ENCODE results near the gene NRF1. TPM values are rescaled to one million over a fixed set of nuclear protein-coding genes. Genes with fewer than 3 reads are reported as not detected.

Gene NRF1
- total RNA-seq, 2 donors from 2014 or later: 15.3 to 22.5 TPM

DNA sequence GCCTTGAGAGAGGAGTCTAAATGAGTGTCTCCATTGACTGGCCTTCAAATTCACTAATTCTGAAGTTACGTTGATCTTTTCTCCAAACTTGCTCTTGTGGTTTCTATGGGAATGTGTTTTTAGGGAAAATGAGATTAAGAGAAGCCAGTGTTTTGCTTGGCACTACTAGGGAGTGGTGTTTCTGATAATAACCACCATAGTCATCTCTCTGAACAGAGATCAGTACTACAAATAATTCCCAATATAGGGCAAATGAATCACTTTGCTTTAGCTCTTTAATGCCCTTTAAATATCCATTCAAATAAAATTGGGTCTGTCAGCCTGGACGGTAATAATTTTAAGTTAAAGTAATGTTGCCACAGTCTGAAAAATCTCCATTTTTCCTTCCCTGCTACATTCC is 90.8 kb downstream of the NRF1 start:
- no peak for ATAC-seq (replicated peaks)

DNA sequence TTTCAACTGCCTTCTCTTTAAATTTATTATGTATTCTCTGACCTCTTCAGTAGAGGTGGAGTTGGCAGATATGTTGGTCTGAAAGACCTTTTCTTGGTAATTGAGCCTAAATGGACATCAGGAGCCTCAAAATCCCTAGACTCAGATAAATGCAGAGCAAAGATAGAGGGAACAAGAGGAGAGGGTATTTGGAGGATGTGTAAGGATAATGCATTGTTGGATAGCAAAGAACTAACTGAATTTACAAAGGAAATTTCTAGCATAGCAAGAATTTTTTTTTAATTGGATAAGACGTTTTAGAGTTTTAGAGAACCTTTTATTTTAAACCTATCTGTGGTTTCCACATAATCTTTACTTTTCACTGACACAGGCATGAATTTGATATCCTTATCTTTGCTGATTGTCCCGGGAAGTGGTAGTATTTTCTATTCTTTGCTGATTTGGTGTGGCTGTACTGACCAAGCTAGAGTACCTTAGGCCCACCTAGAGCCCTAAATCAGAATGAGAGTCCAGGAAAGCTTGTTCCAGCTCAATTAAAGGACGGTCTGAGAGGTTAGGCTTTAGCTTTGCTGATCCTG is 91.3 kb downstream of the NRF1 start:
- Mint-ChIP-seq H3K4me1 (peaks cover 13% of the 10 kb centered on the region), H3K27me3 (no peaks in the 10 kb centered on the region), H3K36me3 (ENCODE audit: low read depth) (peaks cover 33% of the 10 kb centered on the region), H3K9me3 (no peaks in the 10 kb centered on the region), H3K4me3 (no peak overlapping the region), H3K27ac (peak overlapping the region; percentile 5)
- no peak for ATAC-seq (replicated peaks)

More for the DNA sequence above, 90.8 kb downstream of the NRF1 start:
- Mint-ChIP-seq H3K4me1 (peaks cover 13% of the 10 kb centered on the region), H3K36me3 (ENCODE audit: low read depth) (peaks cover 35% of the 10 kb centered on the region), H3K9me3 (no peaks in the 10 kb centered on the region), H3K4me3 (no peak overlapping the region), H3K27me3 (no peaks in the 10 kb centered on the region), H3K27ac (peak overlapping the region; percentile 5)

DNA sequence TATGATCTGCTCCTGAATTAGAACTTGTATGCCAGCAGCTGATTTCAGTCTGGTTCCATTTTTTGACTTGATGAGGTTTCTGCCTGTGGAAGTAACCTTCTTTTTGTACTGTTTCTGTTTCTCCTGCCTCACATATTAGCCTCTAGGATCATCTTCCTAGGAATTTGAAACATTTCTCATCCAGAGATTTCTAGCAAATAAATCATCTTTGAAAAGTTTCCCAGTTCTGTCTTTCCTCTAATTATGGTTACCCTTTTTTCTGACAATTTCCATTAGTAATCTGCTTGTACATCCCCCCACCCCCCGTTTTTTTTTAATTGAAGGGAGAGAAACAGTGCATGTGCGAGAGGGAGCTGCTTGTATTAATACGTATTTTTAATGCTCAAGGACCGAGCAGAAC is 92.2 kb downstream of the NRF1 start:
- H3K9me3 Mint-ChIP-seq: no peaks in the 10 kb centered on the region
- peaks cover 33% of the 10 kb centered on the region for H3K36me3 Mint-ChIP-seq (ENCODE audit: low read depth)
- ATAC-seq (replicated peaks): no peak
- no peak overlapping the region for H3K27ac Mint-ChIP-seq
- H3K4me1 Mint-ChIP-seq: peaks cover 13% of the 10 kb centered on the region
- H3K27me3 Mint-ChIP-seq: no peaks in the 10 kb centered on the region
- H3K4me3 Mint-ChIP-seq: no peak overlapping the region

DNA sequence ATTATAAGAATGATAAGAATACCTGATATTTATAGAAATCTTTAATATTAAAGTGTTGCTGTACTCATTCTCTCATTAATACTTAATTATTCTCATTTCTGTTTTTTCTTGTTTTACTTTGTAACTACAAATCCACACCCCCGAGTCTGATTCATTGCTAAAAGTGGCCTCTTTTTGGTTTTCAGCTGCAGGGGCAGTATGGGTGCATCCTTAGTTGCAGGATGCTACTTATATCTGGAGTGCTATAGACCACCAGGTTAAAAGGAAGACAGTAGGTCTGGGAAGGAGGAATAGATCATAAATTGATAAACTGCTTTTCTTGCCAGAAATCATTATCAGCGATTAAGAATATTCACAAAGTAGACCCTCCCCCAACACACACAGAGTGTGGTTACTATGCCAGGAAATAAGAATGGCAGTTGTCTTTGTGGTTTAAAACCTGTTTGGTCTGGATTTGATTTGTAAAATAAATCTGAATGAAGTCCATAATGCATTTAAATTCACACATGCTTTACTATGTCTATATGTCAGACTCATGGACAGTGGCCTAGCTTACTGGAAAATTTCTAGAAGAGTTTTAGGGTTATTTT is 96.5 kb downstream of the NRF1 start:
- H3K4me3 Mint-ChIP-seq: no peak overlapping the region
- no peak for ATAC-seq (replicated peaks)
- H3K27ac Mint-ChIP-seq: no peak overlapping the region
- H3K4me1 Mint-ChIP-seq: peaks cover 13% of the 10 kb centered on the region
- H3K36me3 Mint-ChIP-seq (ENCODE audit: low read depth): peaks cover 63% of the 10 kb centered on the region
- no peaks in the 10 kb centered on the region for H3K9me3 Mint-ChIP-seq
- no peaks in the 10 kb centered on the region for H3K27me3 Mint-ChIP-seq

DNA sequence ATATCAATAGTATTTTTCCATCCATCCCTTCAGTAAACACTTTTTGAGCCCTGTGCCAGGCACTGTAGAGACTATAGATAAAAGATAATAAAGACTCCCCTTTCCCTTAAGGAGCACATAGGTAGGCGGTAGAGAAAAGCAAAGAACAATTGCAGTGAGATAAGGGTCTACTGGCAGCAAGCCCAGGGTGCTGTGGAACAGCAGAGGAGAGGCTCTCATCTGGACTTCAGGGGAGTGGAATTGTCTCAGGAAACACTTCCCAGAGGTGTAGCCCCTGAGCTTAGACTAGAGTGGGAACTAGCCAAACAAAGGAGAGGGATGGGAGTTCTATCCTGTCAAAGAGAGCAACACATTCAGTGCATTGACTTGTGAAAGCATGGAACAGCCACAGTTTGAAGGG is 102.0 kb downstream of the NRF1 start:
- Mint-ChIP-seq H3K27me3 (no peaks in the 10 kb centered on the region), H3K36me3 (ENCODE audit: low read depth) (peaks cover 98% of the 10 kb centered on the region), H3K4me1 (no peaks in the 10 kb centered on the region), H3K27ac (no peak overlapping the region), H3K4me3 (no peak overlapping the region), H3K9me3 (no peaks in the 10 kb centered on the region)
- ATAC-seq (replicated peaks): no peak

DNA sequence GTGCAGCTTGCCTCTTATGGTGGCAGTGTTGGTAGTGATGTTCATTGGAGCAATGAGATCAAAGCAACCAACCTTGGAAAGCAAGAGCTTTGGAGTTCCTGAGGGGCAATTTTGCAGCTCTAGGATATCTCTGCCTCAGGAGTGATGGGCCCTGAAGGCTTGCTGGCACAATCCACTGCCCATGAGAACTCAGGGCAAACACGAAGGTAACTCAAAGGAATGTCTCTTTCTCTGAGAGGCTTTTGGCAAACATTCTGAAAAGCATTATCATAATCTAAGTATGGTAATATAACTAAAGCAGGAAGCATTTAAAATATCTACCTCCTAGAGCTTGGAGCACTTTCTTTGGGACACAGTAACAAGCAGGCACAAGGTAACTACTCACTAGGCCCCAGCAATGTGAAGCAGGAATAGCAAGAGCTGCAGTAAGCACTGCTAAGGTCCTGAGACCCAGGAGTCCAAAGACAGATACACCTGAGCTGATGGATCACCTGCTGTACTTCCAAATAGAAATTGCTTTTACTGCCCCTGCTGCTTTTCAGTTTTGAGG is 103.1 kb downstream of the NRF1 start:
- Mint-ChIP-seq H3K36me3 (ENCODE audit: low read depth) (peaks cover 98% of the 10 kb centered on the region), H3K27ac (no peak overlapping the region), H3K27me3 (no peaks in the 10 kb centered on the region), H3K9me3 (no peaks in the 10 kb centered on the region), H3K4me1 (no peaks in the 10 kb centered on the region), H3K4me3 (no peak overlapping the region)
- ATAC-seq (replicated peaks): no peak

DNA sequence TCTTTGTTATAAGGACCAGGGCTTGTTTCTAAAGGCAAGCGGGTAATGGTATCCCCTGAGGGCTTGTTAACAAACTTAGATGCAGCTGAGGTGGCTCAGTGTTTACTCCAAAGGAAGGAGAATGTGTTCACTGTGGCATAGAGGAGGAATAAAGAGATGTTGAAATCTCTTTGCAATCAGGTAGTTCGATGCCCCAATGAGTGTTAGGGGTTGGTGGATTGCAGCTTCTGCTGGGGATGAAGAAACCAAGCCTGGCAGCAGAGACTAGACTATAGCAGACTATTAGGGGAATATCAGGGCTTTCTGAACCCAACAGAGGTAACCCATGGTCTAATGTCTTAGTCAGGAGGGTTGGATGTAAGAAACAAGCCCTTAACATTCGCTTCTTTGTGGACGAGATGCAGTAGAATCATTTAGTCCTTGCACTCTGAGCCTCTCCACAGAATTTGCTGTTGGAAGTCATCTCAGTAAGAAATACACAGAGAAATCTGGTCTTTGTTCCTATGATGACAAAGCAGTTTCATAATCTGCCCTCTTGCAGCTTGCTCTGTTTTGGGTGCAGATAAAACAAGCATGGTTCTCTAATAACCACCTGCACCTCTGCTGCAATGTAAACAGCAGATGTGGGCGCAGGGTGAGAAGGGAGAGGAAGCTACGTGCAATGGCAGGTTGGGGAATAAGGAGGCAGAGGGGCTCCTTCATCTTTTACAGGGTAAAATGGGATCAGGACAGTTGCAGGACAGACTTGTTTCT is 108.6 kb downstream of the NRF1 start:
- Mint-ChIP-seq H3K9me3 (no peaks in the 10 kb centered on the region), H3K36me3 (ENCODE audit: low read depth) (peaks cover 89% of the 10 kb centered on the region), H3K4me3 (no peak overlapping the region), H3K4me1 (no peaks in the 10 kb centered on the region), H3K27ac (no peak overlapping the region), H3K27me3 (no peaks in the 10 kb centered on the region)
- no peak for ATAC-seq (replicated peaks)

DNA sequence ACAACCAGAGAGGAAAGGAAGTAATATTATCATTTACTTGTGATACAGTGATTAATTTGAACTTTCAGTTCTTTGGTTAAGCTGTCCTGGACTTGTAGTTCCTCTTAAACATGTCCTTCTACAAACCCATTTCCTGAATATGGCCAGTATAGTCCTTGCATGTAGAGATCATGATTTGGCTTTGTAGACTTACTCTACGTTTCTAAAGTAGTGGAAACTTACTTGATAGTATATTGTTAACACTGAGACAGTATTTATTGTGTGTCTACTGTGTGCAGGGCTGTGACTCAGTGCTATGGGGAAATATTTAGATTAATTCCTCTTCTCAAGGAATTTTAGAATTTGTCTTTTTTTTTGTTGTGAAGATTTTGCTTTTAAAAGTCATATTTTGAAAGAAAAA is 109.5 kb downstream of the NRF1 start:
- ATAC-seq (replicated peaks): no peak
- Mint-ChIP-seq H3K36me3 (ENCODE audit: low read depth) (peaks cover 82% of the 10 kb centered on the region), H3K27ac (no peak overlapping the region), H3K9me3 (no peaks in the 10 kb centered on the region), H3K27me3 (no peaks in the 10 kb centered on the region), H3K4me1 (no peaks in the 10 kb centered on the region), H3K4me3 (no peak overlapping the region)

DNA sequence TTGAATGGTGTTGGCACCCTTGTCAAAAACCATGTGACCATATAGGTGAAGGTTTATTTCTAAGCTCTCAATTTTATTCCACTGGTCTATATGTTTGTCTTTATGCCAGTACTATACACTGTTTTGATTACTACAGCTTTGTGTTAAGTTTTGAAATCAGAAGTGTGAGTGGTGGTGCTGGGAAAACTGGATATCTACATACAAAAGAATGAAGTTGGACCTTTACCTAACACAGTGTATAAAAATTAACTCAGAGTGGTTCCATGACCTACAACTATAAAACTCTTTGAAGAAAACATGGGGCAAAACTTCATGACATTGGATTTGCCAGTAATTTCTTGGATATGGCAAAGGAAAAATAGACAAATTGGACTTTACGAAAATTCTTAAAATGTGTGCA is 112.2 kb downstream of the NRF1 start:
- no peaks in the 10 kb centered on the region for H3K9me3 Mint-ChIP-seq
- no peak overlapping the region for H3K4me3 Mint-ChIP-seq
- H3K27me3 Mint-ChIP-seq: no peaks in the 10 kb centered on the region
- ATAC-seq (replicated peaks): no peak
- H3K36me3 Mint-ChIP-seq (ENCODE audit: low read depth): peaks cover 80% of the 10 kb centered on the region
- no peak overlapping the region for H3K27ac Mint-ChIP-seq
- H3K4me1 Mint-ChIP-seq: no peaks in the 10 kb centered on the region

DNA sequence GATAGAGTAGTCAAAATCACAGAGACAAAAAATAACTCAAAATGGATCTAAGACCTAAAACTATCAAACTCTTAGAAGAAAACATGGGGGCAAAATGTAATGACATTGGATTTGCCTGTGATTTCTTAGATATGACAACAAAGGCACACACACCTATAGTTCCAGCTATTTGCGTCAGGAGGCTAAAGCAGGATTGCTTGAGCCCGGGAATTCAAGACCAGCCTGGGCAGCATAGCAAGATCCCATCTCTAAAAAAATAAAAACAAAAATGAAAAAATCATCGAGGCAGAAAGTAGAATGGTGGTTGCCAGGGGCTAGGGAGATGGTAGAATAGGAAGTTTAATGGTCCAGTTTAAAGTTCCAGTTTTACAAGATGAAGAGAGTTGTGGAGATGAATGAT is 113.3 kb downstream of the NRF1 start:
- Mint-ChIP-seq H3K36me3 (ENCODE audit: low read depth) (peaks cover 80% of the 10 kb centered on the region), H3K9me3 (no peaks in the 10 kb centered on the region), H3K4me3 (no peak overlapping the region), H3K27me3 (no peaks in the 10 kb centered on the region), H3K4me1 (no peaks in the 10 kb centered on the region), H3K27ac (no peak overlapping the region)
- no peak for ATAC-seq (replicated peaks)

DNA sequence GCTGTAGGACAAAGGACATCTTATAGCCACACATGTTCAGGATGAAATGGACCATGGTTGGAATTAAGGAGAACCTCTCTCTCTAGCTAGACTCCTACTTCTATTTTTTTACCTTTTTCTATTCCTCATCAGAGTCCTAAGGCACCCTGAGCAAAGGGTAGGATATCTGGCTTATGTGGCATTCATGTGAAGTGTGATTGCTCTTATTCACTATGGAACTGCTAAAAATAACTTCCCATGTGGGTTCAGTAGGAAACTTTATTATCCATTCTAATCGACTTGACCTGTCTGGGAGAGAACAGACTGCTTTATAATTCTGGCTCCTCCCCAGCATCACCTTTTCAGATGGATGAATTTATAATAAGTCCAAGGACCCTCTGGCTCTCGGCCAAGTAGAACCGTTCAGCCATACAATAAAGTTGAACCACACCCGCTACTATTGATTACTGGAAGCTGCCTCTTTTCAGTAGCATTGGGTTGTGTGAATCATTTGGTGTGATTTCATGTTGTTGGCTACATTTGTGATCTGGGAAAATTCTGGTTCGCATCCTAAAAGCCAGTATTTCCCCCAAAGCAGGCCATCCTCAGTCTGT is 117.5 kb downstream of the NRF1 start:
- Mint-ChIP-seq H3K9me3 (no peaks in the 10 kb centered on the region), H3K4me3 (no peak overlapping the region), H3K27me3 (no peaks in the 10 kb centered on the region), H3K27ac (no peak overlapping the region), H3K4me1 (no peaks in the 10 kb centered on the region), H3K36me3 (ENCODE audit: low read depth) (peaks cover 78% of the 10 kb centered on the region)
- ATAC-seq (replicated peaks): no peak

DNA sequence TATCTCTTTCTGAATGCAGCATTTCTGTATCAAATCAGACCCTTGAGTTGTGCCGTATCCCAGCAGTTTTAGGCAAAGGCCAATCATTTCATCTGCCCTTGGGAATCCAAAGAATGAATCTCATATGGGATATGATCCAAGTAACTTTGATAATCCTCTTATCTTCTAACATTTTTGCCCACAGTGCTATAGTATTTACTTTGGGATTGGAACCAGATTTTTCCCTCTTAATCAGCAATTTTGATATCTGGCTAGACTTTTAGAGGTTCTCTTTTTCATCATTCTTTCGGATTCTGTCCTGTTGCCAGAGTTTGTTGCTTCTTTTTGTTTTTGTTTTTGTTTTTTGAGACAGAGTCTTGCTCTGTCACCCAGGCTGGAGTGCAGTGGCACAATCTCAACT is 118.0 kb downstream of the NRF1 start:
- Mint-ChIP-seq H3K27me3 (no peaks in the 10 kb centered on the region), H3K27ac (no peak overlapping the region), H3K4me3 (no peak overlapping the region), H3K4me1 (no peaks in the 10 kb centered on the region), H3K36me3 (ENCODE audit: low read depth) (peaks cover 73% of the 10 kb centered on the region), H3K9me3 (no peaks in the 10 kb centered on the region)
- no peak for ATAC-seq (replicated peaks)

DNA sequence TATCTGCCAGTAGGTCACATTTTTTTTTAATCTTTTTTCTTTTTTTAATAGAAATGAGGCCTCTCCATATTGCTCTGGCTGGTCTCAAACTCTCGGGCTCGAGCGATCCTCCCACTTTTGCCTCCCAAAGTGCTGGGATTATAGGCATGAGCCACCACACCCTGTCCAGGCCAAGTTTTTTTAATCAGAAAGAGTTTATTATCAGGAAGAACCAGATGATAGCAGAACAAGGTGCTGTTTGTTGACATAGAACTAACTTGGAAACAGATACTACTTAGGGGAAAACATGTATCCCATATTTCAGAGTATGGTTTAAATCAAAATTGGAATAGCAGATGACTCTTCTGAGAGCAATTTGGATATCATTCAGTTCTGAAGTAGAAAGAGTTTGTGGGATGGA is 118.6 kb downstream of the NRF1 start:
- no peak for ATAC-seq (replicated peaks)
- no peak overlapping the region for H3K27ac Mint-ChIP-seq
- H3K27me3 Mint-ChIP-seq: no peaks in the 10 kb centered on the region
- H3K36me3 Mint-ChIP-seq (ENCODE audit: low read depth): peaks cover 67% of the 10 kb centered on the region
- H3K4me1 Mint-ChIP-seq: no peaks in the 10 kb centered on the region
- H3K4me3 Mint-ChIP-seq: no peak overlapping the region
- no peaks in the 10 kb centered on the region for H3K9me3 Mint-ChIP-seq

DNA sequence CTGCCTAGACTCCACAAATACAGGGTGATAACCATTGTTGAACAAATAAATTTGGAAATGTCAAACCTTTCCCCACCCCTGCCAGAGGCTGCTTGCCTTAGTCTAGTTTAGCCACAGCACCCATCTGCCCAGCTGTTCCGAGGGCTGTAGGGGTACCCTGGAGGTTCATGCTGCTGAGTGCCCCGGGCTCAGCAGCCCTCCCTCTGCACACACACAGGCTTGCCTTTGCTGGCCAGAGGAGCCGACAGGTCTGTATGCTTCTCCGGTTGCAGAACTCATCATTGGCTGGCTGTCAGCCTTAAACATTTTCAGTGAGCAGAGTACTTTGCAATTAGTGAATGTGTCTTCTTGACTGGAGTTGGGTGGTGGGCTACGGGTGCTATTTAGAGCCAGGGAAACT is 122.9 kb downstream of the NRF1 start:
- Mint-ChIP-seq H3K27me3 (no peaks in the 10 kb centered on the region), H3K36me3 (ENCODE audit: low read depth) (peaks cover 55% of the 10 kb centered on the region), H3K27ac (no peak overlapping the region), H3K4me1 (no peaks in the 10 kb centered on the region), H3K9me3 (no peaks in the 10 kb centered on the region), H3K4me3 (no peak overlapping the region)
- no peak for ATAC-seq (replicated peaks)

DNA sequence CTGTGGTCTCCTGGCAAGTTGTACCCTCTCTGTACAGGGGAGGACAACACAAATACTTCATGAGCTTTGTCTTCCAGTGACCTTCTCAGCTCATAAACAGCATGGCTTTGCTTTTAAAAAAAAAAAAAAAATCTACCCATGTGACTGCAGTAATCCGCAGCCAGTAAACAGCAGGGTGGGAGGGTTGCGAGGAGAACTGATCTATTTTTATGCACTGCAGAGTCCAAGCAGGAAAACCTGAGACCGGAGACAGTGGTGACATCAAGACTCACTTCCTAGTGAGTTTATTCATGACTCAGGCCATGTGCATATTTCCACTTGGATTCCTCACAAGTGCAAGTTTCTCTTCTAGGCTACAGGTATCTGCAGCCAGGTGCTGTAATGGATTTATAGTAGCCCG is 127.9 kb downstream of the NRF1 start:
- Mint-ChIP-seq H3K27me3 (no peaks in the 10 kb centered on the region), H3K9me3 (no peaks in the 10 kb centered on the region), H3K36me3 (ENCODE audit: low read depth) (peaks cover 59% of the 10 kb centered on the region), H3K4me3 (no peak overlapping the region), H3K27ac (no peak overlapping the region), H3K4me1 (no peaks in the 10 kb centered on the region)
- no peak for ATAC-seq (replicated peaks)
